Measurements from ENCODE around the gene KRTAP4-7. TPM values are rescaled to one million over a fixed set of nuclear protein-coding genes. Genes with fewer than 3 reads are reported as not detected.

The KRTAP4-7 gene
- total RNA-seq, 1 donor from 2014 or later, result not detected

DNA sequence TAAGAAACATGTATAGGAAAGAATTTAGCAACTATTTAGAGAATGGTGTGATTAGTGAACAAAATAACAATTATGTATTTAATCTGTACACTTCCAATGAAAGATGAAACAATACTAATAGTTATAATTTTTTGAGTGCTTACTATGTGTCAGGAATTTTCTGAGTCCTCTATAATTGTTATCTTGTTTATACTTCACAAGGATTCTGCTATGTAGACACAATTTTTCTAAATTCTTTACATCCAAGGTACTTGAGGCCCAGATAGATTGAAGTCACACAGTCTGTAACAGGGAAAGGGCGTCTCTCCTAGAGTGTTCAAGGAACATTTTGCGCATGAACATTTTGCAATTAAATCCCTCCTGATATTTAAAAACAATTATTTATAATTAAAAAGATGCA is 41.1 kb downstream of the KRTAP4-7 start:
- no peak overlapping the region for H3K27ac Mint-ChIP-seq
- DNase-seq, result no peak
- TF ChIP-seq, protein P1, sequence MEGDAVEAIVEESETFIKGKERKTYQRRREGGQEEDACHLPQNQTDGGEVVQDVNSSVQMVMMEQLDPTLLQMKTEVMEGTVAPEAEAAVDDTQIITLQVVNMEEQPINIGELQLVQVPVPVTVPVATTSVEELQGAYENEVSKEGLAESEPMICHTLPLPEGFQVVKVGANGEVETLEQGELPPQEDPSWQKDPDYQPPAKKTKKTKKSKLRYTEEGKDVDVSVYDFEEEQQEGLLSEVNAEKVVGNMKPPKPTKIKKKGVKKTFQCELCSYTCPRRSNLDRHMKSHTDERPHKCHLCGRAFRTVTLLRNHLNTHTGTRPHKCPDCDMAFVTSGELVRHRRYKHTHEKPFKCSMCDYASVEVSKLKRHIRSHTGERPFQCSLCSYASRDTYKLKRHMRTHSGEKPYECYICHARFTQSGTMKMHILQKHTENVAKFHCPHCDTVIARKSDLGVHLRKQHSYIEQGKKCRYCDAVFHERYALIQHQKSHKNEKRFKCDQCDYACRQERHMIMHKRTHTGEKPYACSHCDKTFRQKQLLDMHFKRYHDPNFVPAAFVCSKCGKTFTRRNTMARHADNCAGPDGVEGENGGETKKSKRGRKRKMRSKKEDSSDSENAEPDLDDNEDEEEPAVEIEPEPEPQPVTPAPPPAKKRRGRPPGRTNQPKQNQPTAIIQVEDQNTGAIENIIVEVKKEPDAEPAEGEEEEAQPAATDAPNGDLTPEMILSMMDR (IDR thresholded peaks at IDR 0.05), result no peak
- H3K9me3 Mint-ChIP-seq, result peaks cover 5% of the 10 kb centered on the region
- H3K36me3 Mint-ChIP-seq (ENCODE audit: low read depth), result no peaks in the 10 kb centered on the region
- ATAC-seq (ENCODE audit: low read depth), result no peak
- POLR2A ChIA-PET, result no interaction called here
- peaks cover 7% of the 10 kb centered on the region for H3K27me3 Mint-ChIP-seq
- no peak overlapping the region for H3K4me3 Mint-ChIP-seq
- H3K4me1 Mint-ChIP-seq, result peaks cover 24% of the 10 kb centered on the region
- intact Hi-C loops (cut with micrococcal nuclease), result no loop called here
- CTCF ChIA-PET, result no interaction called here

GRCh38 chr17:41126412-41126811 is 42.5 kb downstream of the KRTAP4-7 start:
- Mint-ChIP-seq H3K4me1 (peaks cover 16% of the 10 kb centered on the region), H3K36me3 (ENCODE audit: low read depth) (no peaks in the 10 kb centered on the region), H3K27ac (no peak overlapping the region), H3K27me3 (peaks cover 7% of the 10 kb centered on the region), H3K9me3 (peaks cover 5% of the 10 kb centered on the region), H3K4me3 (no peak overlapping the region)
- intact Hi-C loops (cut with micrococcal nuclease), result no loop called here
- DNase-seq (no peak), ATAC-seq (ENCODE audit: low read depth) (no peak)
- TF ChIP-seq, protein P1 (IDR thresholded peaks at IDR 0.05), result no peak
- POLR2A ChIA-PET, result no interaction called here
- CTCF ChIA-PET, result no interaction called here

GRCh38 chr17:41127371-41127770 is 43.4 kb downstream of the KRTAP4-7 start:
- DNase-seq (no peak), ATAC-seq (ENCODE audit: low read depth) (no peak)
- no peaks in the 10 kb centered on the region for H3K36me3 Mint-ChIP-seq (ENCODE audit: low read depth)
- H3K4me3 Mint-ChIP-seq, result no peak overlapping the region
- intact Hi-C loops (cut with micrococcal nuclease), result no loop called here
- H3K27me3 Mint-ChIP-seq, result peaks cover 5% of the 10 kb centered on the region
- no peak overlapping the region for H3K27ac Mint-ChIP-seq
- peaks cover 3% of the 10 kb centered on the region for H3K9me3 Mint-ChIP-seq
- peaks cover 22% of the 10 kb centered on the region for H3K4me1 Mint-ChIP-seq
- CTCF ChIA-PET, result no interaction called here
- POLR2A ChIA-PET, result no interaction called here
- TF ChIP-seq, protein P1 (IDR thresholded peaks at IDR 0.05), result no peak

GRCh38 chr17:41131979-41132378 is 48.0 kb downstream of the KRTAP4-7 start:
- H3K36me3 Mint-ChIP-seq (ENCODE audit: low read depth), result no peaks in the 10 kb centered on the region
- no peak overlapping the region for H3K4me3 Mint-ChIP-seq
- TF ChIP-seq, protein P1 (IDR thresholded peaks at IDR 0.05), result no peak
- CTCF ChIA-PET, result no interaction called here
- peaks cover 2% of the 10 kb centered on the region for H3K9me3 Mint-ChIP-seq
- peaks cover 12% of the 10 kb centered on the region for H3K4me1 Mint-ChIP-seq
- H3K27ac Mint-ChIP-seq, result no peak overlapping the region
- ATAC-seq (ENCODE audit: low read depth) (peak; percentile 71), DNase-seq (no peak)
- intact Hi-C loops (cut with micrococcal nuclease), result loop anchor here (5.0 kb wide), 1 partner anchor 45 kb away; the partner anchor contains the start of gene KRTAP4-2
- no peaks in the 10 kb centered on the region for H3K27me3 Mint-ChIP-seq
- POLR2A ChIA-PET, result no interaction called here

- Mint-ChIP-seq H3K27ac (no peak overlapping the region), H3K4me1 (peaks cover 12% of the 10 kb centered on the region), H3K27me3 (peaks cover 7% of the 10 kb centered on the region), H3K4me3 (no peak overlapping the region), H3K9me3 (peaks cover 9% of the 10 kb centered on the region), H3K36me3 (ENCODE audit: low read depth) (no peaks in the 10 kb centered on the region)
- CTCF ChIA-PET, result no interaction called here
- intact Hi-C loops (cut with micrococcal nuclease), result loop anchor here (5.0 kb wide), 1 partner anchor 43 kb away; the partner anchor contains the start of gene KRTAP4-2
- no peak for DNase-seq
- ATAC-seq (ENCODE audit: low read depth), result no peak
- POLR2A ChIA-PET, result no interaction called here
- TF ChIP-seq, protein P1 (IDR thresholded peaks at IDR 0.05), result no peak
These were observed 50.2 kb downstream of the KRTAP4-7 start for GRCh38 chr17:41133880-41134735.

Other genes with a start within 250 kb of the KRTAP4-7 start
- not detected in 2 replicates for gene KRT12, start 216.9 kb upstream of the KRTAP4-7 start, total RNA-seq
- gene KRT20, start 198.9 kb upstream of the KRTAP4-7 start, total RNA-seq, result not detected in 2 replicates
- gene KRT23, start 146.5 kb upstream of the KRTAP4-7 start, total RNA-seq, result not detected in 2 replicates
- gene KRT39, start 117.2 kb upstream of the KRTAP4-7 start, total RNA-seq, result not detected in 2 replicates
- gene KRT40, start 99.8 kb upstream of the KRTAP4-7 start, total RNA-seq, result not detected in 2 replicates
- not detected in 2 replicates for gene KRTAP3-3, start 90.0 kb upstream of the KRTAP4-7 start, total RNA-seq
- not detected in 2 replicates for gene KRTAP3-2, start 84.2 kb upstream of the KRTAP4-7 start, total RNA-seq
- not detected in 2 replicates for gene KRTAP3-1, start 75.0 kb upstream of the KRTAP4-7 start, total RNA-seq
- not detected in 2 replicates for gene KRTAP1-5, start 56.9 kb upstream of the KRTAP4-7 start, total RNA-seq
- gene KRTAP1-4, start 54.0 kb upstream of the KRTAP4-7 start, total RNA-seq, result not detected in 2 replicates
- gene KRTAP1-3, start 49.3 kb upstream of the KRTAP4-7 start, total RNA-seq, result not detected in 2 replicates
- gene KRTAP1-1, start 42.7 kb upstream of the KRTAP4-7 start, total RNA-seq, result not detected in 2 replicates
- gene KRTAP2-1, start 36.8 kb upstream of the KRTAP4-7 start, total RNA-seq, result not detected in 2 replicates
- gene KRTAP2-2, start 28.9 kb upstream of the KRTAP4-7 start, total RNA-seq, result not detected in 2 replicates
- not detected in 2 replicates for gene KRTAP2-3, start 24.0 kb upstream of the KRTAP4-7 start, total RNA-seq
- not detected in 2 replicates for gene KRTAP2-4, start 18.3 kb upstream of the KRTAP4-7 start, total RNA-seq
- gene KRTAP4-8, start 14.0 kb downstream of the KRTAP4-7 start, total RNA-seq, result not detected in 2 replicates
- not detected in 2 replicates for gene KRTAP4-16, start 18.1 kb downstream of the KRTAP4-7 start, total RNA-seq
- gene KRTAP4-9, start 21.2 kb downstream of the KRTAP4-7 start, total RNA-seq, result not detected in 2 replicates
- not detected in 2 replicates for gene KRTAP4-11, start 34.2 kb downstream of the KRTAP4-7 start, total RNA-seq
- gene KRTAP4-12, start 40.0 kb downstream of the KRTAP4-7 start, total RNA-seq, result not detected in 2 replicates
- not detected in 2 replicates for gene KRTAP4-6, start 56.4 kb downstream of the KRTAP4-7 start, total RNA-seq
- not detected in 2 replicates for gene KRTAP4-5, start 65.7 kb downstream of the KRTAP4-7 start, total RNA-seq
- not detected in 2 replicates for gene KRTAP4-4, start 76.6 kb downstream of the KRTAP4-7 start, total RNA-seq
- not detected in 2 replicates for gene KRTAP4-3, start 84.1 kb downstream of the KRTAP4-7 start, total RNA-seq
- gene KRTAP4-2, start 94.1 kb downstream of the KRTAP4-7 start, total RNA-seq, result not detected in 2 replicates
- not detected in 2 replicates for gene KRTAP4-1, start 100.8 kb downstream of the KRTAP4-7 start, total RNA-seq
- gene KRTAP9-1, start 105.7 kb downstream of the KRTAP4-7 start, total RNA-seq, result not detected in 2 replicates
- gene KRTAP9-2, start 142.5 kb downstream of the KRTAP4-7 start, total RNA-seq, result not detected in 2 replicates
- gene KRTAP9-3, start 148.3 kb downstream of the KRTAP4-7 start, total RNA-seq, result not detected in 2 replicates
- not detected in 2 replicates for gene KRTAP9-8, start 153.8 kb downstream of the KRTAP4-7 start, total RNA-seq
- gene KRTAP9-4, start 165.5 kb downstream of the KRTAP4-7 start, total RNA-seq, result not detected in 2 replicates
- not detected in 2 replicates for gene KRTAP9-9, start 171.2 kb downstream of the KRTAP4-7 start, total RNA-seq
- not detected in 2 replicates for gene KRTAP9-6, start 181.2 kb downstream of the KRTAP4-7 start, total RNA-seq
- gene KRTAP9-7, start 191.5 kb downstream of the KRTAP4-7 start, total RNA-seq, result not detected in 2 replicates
- not detected in 2 replicates for gene KRTAP29-1, start 218.7 kb downstream of the KRTAP4-7 start, total RNA-seq
- gene KRTAP16-1, start 225.2 kb downstream of the KRTAP4-7 start, total RNA-seq, result not detected in 2 replicates
- gene KRTAP17-1, start 231.6 kb downstream of the KRTAP4-7 start, total RNA-seq, result not detected in 2 replicates